Mesendoderm (in vitro differentiated cells): ENCODE measurements around the gene C11orf58.

Experiments
- DNase-seq: peaks from one replicate; pipeline ENCODE4 v3.0.0; 2013
- H2AK5ac ChIP-seq: 2 replicates; pipeline ENCODE4 v1.6.1; 2013; ENCODE audit warnings: low read length, inconsistent platforms
- H2BK120ac ChIP-seq: 2 replicates; pipeline ENCODE4 v1.6.1; 2013; ENCODE audit warnings: low read depth, mild to moderate bottlenecking, low read length, moderate library complexity, mixed read lengths
- H2BK15ac ChIP-seq: replicated peaks from 2 replicates; pipeline ENCODE4 v1.6.1; 2013; ENCODE audit warnings: low read depth, mild to moderate bottlenecking, moderate library complexity
- H2BK5ac ChIP-seq: 2 replicates; pipeline ENCODE4 v1.6.1; 2013; ENCODE audit warnings: low read length, inconsistent platforms
- H3K18ac ChIP-seq: 2 replicates; pipeline ENCODE4 v1.6.1; 2013; ENCODE audit warnings: mild to moderate bottlenecking, low read length, mixed read lengths
- H3K23ac ChIP-seq: one replicate; pipeline ENCODE4 v1.6.1; 2013; ENCODE audit warnings: low read length
- H3K27ac ChIP-seq: 2 replicates; pipeline ENCODE4 v1.5.1; 2013; ENCODE audit warnings: low read depth, mild to moderate bottlenecking, inconsistent platforms, low read length, moderate library complexity
- H3K27me3 ChIP-seq: 2 replicates; pipeline ENCODE4 v1.6.1; 2013; ENCODE audit warnings: low read length, control low read depth, mild to moderate bottlenecking, inconsistent platforms; ENCODE audit not compliant: insufficient read depth, poor library complexity
- H3K36me3 ChIP-seq: 2 replicates; pipeline ENCODE4 v1.6.1; 2013; ENCODE audit warnings: low read length, inconsistent platforms; ENCODE audit not compliant: control insufficient read depth, insufficient read depth
- H3K4ac ChIP-seq: one replicate; pipeline ENCODE4 v1.6.1; 2013; ENCODE audit warnings: low read depth, mild to moderate bottlenecking, low read length, moderate library complexity
- H3K4me1 ChIP-seq: 2 replicates; pipeline ENCODE4 v1.6.1; 2013; ENCODE audit warnings: low read depth, low read length, inconsistent platforms; ENCODE audit not compliant: control insufficient read depth
- H3K4me2 ChIP-seq: 2 replicates; pipeline ENCODE4 v1.6.1; 2013; ENCODE audit warnings: low read length
- H3K4me3 ChIP-seq: 2 replicates; pipeline ENCODE4 v1.5.1; 2013; ENCODE audit warnings: mild to moderate bottlenecking, low read length
- H3K56ac ChIP-seq: one replicate; pipeline ENCODE4 v1.6.1; 2013; ENCODE audit warnings: low read length
- H3K79me1 ChIP-seq: 2 replicates; pipeline ENCODE4 v1.6.1; 2013; ENCODE audit warnings: low read length, inconsistent platforms
- H3K79me2 ChIP-seq: 2 replicates; pipeline ENCODE4 v1.6.1; 2013; ENCODE audit warnings: mild to moderate bottlenecking, low read length; ENCODE audit not compliant: control insufficient read depth, insufficient read depth
- H3K9ac ChIP-seq: 2 replicates; pipeline ENCODE4 v1.6.1; 2013; ENCODE audit warnings: low read length, inconsistent platforms
- H4K5ac ChIP-seq: one replicate; pipeline ENCODE4 v1.6.1; 2013; ENCODE audit warnings: low read length
- H4K8ac ChIP-seq: one replicate; pipeline ENCODE4 v1.6.1; 2013; ENCODE audit warnings: low read depth, mild to moderate bottlenecking, control low read depth, low read length, moderate library complexity
- WGBS: extraction: QIAGEN DNeasy Blood & Tissue Kit; methylation state at CpG from one replicate; pipeline ENCODE4 v1.1.7; 2013; ENCODE audit warnings: low lambda C conversion rate, missing lambda C conversion rate; ENCODE audit not compliant: insufficient coverage; ENCODE audit errors: extremely low coverage; 5-methylcytosine and 5-hydroxymethylcytosine counted together

Gene C11orf58

DNA sequence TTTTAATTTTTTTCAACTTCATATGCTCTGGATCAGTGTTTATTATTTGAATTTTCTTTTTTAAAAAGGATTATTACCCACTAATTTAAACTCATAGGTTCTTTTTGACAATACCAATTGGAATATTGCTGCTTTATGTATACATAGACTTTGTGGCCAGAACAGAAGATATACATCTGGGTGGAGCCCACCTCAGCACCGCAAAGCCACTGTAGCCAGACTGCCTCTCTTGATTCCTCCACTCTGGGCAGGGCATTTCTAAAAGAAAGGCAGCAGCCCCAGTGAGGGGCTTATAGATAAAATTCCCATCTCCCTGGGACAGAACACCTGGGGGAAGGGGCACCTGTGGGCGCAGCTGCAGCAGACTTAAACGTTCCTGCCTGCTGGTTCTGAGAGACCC lies 10.6 kb upstream of the C11orf58 start:
- Histone ChIP-seq H4K8ac (no peak overlapping the region), H3K4me3 (no peak overlapping the region), H3K4ac (no peak overlapping the region), H3K36me3 (no peaks in the 10 kb centered on the region), H2BK120ac (no peak overlapping the region), H2BK5ac (no peak overlapping the region), H2BK15ac (no peak overlapping the region), H3K9ac (no peak overlapping the region), H3K27me3 (no peaks in the 10 kb centered on the region), H3K27ac (no peak overlapping the region), H3K18ac (no peak overlapping the region), H3K4me2 (no peak overlapping the region), H3K56ac (no peak overlapping the region), H4K5ac (no peak overlapping the region), H3K79me2 (no peaks in the 10 kb centered on the region), H3K23ac (no peak overlapping the region), H3K4me1 (no peaks in the 10 kb centered on the region), H3K79me1 (no peaks in the 10 kb centered on the region), H2AK5ac (no peak overlapping the region)
- WGBS, result no CpG with 5 or more reads among the region's 3 CpGs
- DNase-seq, result no peak

DNA sequence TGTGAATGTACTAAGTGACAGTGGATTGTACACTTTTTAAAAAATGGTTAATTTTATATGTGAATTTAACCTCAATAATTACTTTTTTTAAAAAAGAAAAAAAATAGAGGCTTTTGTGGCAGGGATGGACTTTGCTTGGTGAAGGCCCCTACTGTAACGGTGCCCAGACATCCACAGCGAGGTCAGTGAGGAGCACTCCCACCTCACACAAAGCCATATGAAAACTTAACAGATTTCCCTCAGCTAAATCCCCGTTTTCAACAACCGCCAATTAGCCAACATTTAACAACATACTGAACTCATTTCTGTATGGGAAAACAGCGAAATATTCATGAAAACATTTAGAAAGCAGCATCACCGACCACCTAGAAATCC lies 642 bp upstream of the C11orf58 start:
- Histone ChIP-seq H3K27ac (peak overlapping the region; percentile 39), H3K4ac (peak overlapping the region; percentile 79), H3K36me3 (no peaks in the 10 kb centered on the region), H3K79me1 (peaks cover 4% of the 10 kb centered on the region), H3K79me2 (peaks cover 34% of the 10 kb centered on the region), H2BK15ac (no peak overlapping the region), H2AK5ac (no peak overlapping the region), H3K18ac (peak overlapping the region; percentile 76), H4K8ac (peak overlapping the region; percentile 93), H2BK5ac (no peak overlapping the region), H3K27me3 (no peaks in the 10 kb centered on the region), H4K5ac (peak overlapping the region; percentile 96), H3K56ac (peak overlapping the region; percentile 98), H3K4me1 (no peaks in the 10 kb centered on the region), H2BK120ac (peak overlapping the region; percentile 69), H3K9ac (peak overlapping the region; percentile 97), H3K23ac (no peak overlapping the region), H3K4me3 (peak overlapping the region; percentile 94), H3K4me2 (peak overlapping the region; percentile 28)
- DNase-seq, result no peak
- WGBS, result no CpG with 5 or more reads among the region's 6 CpGs

DNA sequence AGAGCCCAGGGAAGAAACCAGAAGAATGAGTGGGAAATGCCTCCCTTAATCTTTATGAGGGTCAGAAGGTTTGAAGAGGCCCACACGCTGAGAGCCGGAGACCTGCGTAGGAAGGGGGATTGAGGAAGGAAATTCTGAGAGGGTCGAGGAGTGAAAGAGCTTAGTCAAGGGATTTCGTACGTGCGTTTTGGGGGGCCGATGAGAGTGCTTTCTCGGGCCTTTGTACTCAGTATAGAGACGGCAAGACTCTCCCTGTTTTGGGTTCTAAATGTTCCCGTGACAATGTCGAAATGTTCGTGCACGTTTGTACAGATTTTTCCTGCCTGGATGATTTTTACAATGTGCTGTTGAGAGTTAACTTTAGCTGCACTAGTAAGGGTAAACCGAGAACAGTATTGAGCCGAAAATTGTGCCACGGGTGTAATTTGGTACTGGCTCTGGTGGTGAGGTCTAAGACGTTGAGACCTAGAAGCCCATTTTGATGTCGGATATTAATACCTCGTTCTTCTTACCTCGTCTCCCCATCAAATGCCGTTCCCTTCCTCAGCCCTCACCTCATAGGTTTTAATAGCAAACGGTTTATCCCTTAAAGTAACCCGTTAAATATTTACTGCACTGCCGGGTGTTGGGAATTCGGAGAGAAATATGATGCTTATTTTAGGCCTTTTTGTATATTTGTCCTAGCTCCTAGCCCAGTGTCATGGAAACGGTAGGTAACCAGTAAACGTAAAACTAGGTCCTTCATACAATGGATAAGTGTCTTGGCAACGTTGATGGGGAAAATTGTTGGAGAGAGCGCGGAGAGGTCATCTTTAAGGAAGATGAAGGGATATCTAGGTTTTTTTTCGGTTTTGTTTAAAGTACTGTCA lies 734 bp downstream of the C11orf58 start:
- Histone ChIP-seq H3K4me3 (peak overlapping the region; percentile 95), H3K4ac (no peak overlapping the region), H2BK15ac (no peak overlapping the region), H2BK5ac (peak overlapping the region; percentile 44), H3K23ac (no peak overlapping the region), H3K56ac (peak overlapping the region; percentile 95), H2BK120ac (no peak overlapping the region), H3K27me3 (no peaks in the 10 kb centered on the region), H4K8ac (peak overlapping the region; percentile 5), H3K27ac (peak overlapping the region; percentile 13), H3K79me1 (peaks cover 4% of the 10 kb centered on the region), H3K36me3 (no peaks in the 10 kb centered on the region), H3K9ac (peak overlapping the region; percentile 96), H4K5ac (no peak overlapping the region), H3K4me1 (no peaks in the 10 kb centered on the region), H2AK5ac (peak overlapping the region; percentile 14), H3K18ac (peak overlapping the region; percentile 78), H3K79me2 (peaks cover 41% of the 10 kb centered on the region), H3K4me2 (peak overlapping the region; percentile 98)
- WGBS, result no CpG with 5 or more reads among the region's 32 CpGs
- peak; percentile 26 for DNase-seq

DNA sequence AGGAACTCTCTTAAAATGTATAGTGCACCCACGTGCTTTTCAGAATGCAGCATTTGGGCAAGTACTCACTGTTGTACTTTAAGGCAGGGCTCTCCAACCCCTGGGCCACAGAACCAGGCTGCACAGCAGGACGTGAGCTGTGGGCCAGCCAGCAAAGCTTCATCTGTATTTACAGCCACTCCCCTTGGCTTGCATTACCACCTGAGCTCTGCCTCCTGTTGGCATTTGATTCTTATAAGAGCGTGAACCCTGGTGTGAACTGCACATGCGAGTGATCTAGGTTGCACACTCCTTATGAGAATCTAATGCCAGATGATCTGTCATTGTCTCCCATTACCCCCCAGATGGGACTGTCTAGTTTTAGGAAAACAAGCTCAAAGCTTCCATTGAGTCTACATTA lies 3.0 kb downstream of the C11orf58 start:
- Histone ChIP-seq H3K36me3 (no peaks in the 10 kb centered on the region), H3K23ac (no peak overlapping the region), H2AK5ac (no peak overlapping the region), H4K5ac (no peak overlapping the region), H2BK15ac (no peak overlapping the region), H3K27me3 (no peaks in the 10 kb centered on the region), H3K4me1 (no peaks in the 10 kb centered on the region), H3K79me1 (peaks cover 4% of the 10 kb centered on the region), H2BK5ac (no peak overlapping the region), H3K4ac (no peak overlapping the region), H3K18ac (no peak overlapping the region), H3K9ac (no peak overlapping the region), H3K79me2 (peaks cover 49% of the 10 kb centered on the region), H3K56ac (no peak overlapping the region), H3K4me2 (no peak overlapping the region), H3K4me3 (no peak overlapping the region), H2BK120ac (no peak overlapping the region), H4K8ac (no peak overlapping the region), H3K27ac (no peak overlapping the region)
- DNase-seq, result peak; percentile 15
- no CpG with 5 or more reads among the region's 4 CpGs for WGBS

DNA sequence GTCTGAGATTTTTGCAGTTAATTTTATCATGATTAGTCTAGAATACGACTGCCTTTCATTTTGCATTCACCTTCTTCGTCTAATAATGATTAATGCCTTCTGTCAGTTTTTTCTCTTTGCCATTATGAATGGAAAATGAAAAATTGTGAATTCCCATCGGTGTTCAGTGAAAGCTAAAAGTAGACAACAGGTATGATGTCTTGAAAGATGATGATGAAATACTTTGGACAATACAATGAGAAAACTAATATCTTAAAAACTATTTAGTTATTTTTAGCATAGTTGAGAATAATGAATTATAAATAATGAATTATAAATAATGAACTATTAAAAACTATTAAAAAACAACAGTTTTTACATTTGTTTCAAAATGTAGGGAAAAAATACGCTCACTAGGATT lies 5.0 kb downstream of the C11orf58 start:
- Histone ChIP-seq H3K79me2 (peaks cover 49% of the 10 kb centered on the region), H3K4me2 (no peak overlapping the region), H3K18ac (no peak overlapping the region), H3K4ac (no peak overlapping the region), H3K27ac (no peak overlapping the region), H3K4me3 (no peak overlapping the region), H2AK5ac (no peak overlapping the region), H4K8ac (no peak overlapping the region), H3K79me1 (peaks cover 4% of the 10 kb centered on the region), H3K23ac (no peak overlapping the region), H4K5ac (no peak overlapping the region), H3K27me3 (no peaks in the 10 kb centered on the region), H3K4me1 (no peaks in the 10 kb centered on the region), H3K36me3 (no peaks in the 10 kb centered on the region), H2BK5ac (no peak overlapping the region), H3K9ac (no peak overlapping the region), H2BK15ac (no peak overlapping the region), H2BK120ac (no peak overlapping the region), H3K56ac (no peak overlapping the region)
- no peak for DNase-seq
- no CpG with 5 or more reads among the region's 4 CpGs for WGBS
